ENCODE data around the gene BCOR.

BCOR gene

GRCh38 chrX:40145001-40145922 is 47.5 kb upstream of the BCOR start:
- Histone ChIP-seq H3K4me3 (peak overlapping the region; percentile 51 to 60), H3K27me3 (no peaks in the 10 kb centered on the region), H3K4me1 (peaks cover 0 to 34% (median 29%) of the 10 kb centered on the region in 4 donors), H3K9me3 (no peaks in the 10 kb centered on the region), H3K27ac (no peak overlapping the region), H3K36me3 (no peaks in the 10 kb centered on the region)
- intact Hi-C loops (cut with DNase I; ENCODE audit: low total_unique reads) = no loop called here
- TF ChIP-seq CTCF (IDR thresholded peaks at IDR 0.05) = no peak
- DNase-seq = no peak

GRCh38 chrX:40144576-40144975 is 46.8 kb upstream of the BCOR start:
- Histone ChIP-seq H3K9me3 (no peaks in the 10 kb centered on the region), H3K36me3 (no peaks in the 10 kb centered on the region), H3K4me1 (peaks cover 0 to 34% (median 30%) of the 10 kb centered on the region in 4 donors), H3K4me3 (no peak overlapping the region), H3K27ac (no peak overlapping the region), H3K27me3 (no peaks in the 10 kb centered on the region)
- no peak for DNase-seq
- no peak for TF ChIP-seq CTCF (IDR thresholded peaks at IDR 0.05)
- intact Hi-C loops (cut with DNase I; ENCODE audit: low total_unique reads) = no loop called here

GRCh38 chrX:40143987-40144386 is 46.2 kb upstream of the BCOR start:
- DNase-seq = no peak
- H3K27ac ChIP-seq = no peak overlapping the region
- H3K36me3 ChIP-seq = no peaks in the 10 kb centered on the region
- intact Hi-C loops (cut with DNase I; ENCODE audit: low total_unique reads) = no loop called here
- TF ChIP-seq CTCF (IDR thresholded peaks at IDR 0.05) = no peak
- H3K4me1 ChIP-seq = peaks cover 0 to 34% (median 30%) of the 10 kb centered on the region in 4 donors
- no peaks in the 10 kb centered on the region for H3K9me3 ChIP-seq
- no peaks in the 10 kb centered on the region for H3K27me3 ChIP-seq
- no peak overlapping the region for H3K4me3 ChIP-seq

GRCh38 chrX:40143001-40143400 is 45.2 kb upstream of the BCOR start:
- no peak for DNase-seq
- H3K36me3 ChIP-seq = no peaks in the 10 kb centered on the region
- peaks cover 0 to 32% (median 30%) of the 10 kb centered on the region in 4 donors for H3K4me1 ChIP-seq
- H3K9me3 ChIP-seq = no peaks in the 10 kb centered on the region
- H3K27ac ChIP-seq = no peak overlapping the region
- intact Hi-C loops (cut with DNase I; ENCODE audit: low total_unique reads) = no loop called here
- H3K4me3 ChIP-seq = no peak overlapping the region
- no peak for TF ChIP-seq CTCF (IDR thresholded peaks at IDR 0.05)
- no peaks in the 10 kb centered on the region for H3K27me3 ChIP-seq

GRCh38 chrX:40142417-40142816 is 44.7 kb upstream of the BCOR start:
- TF ChIP-seq CTCF (IDR thresholded peaks at IDR 0.05) = no peak
- intact Hi-C loops (cut with DNase I; ENCODE audit: low total_unique reads) = no loop called here

More at GRCh38 chrX:40142417-40142816, 44.7 kb upstream of the BCOR start:
- Histone ChIP-seq H3K4me1 (peaks cover 0 to 32% (median 29%) of the 10 kb centered on the region in 4 donors), H3K4me3 (no peak overlapping the region), H3K36me3 (no peaks in the 10 kb centered on the region), H3K27ac (peak overlapping the region in 1 of 2 donors; percentile 72), H3K27me3 (no peaks in the 10 kb centered on the region), H3K9me3 (no peaks in the 10 kb centered on the region)
- no peak for DNase-seq
